Hepatocyte (in vitro differentiated cells): Measurements from ENCODE around the gene STX7. TPM values are rescaled to one million over a fixed set of nuclear protein-coding genes. Genes with fewer than 3 reads are reported as not detected.

Source experiments
- DNase-seq: peaks from one replicate; pipeline ENCODE4 v3.0.0-alpha.2; 2016; ENCODE audit warnings: low spot score
- H2AFZ ChIP-seq: fragments of 200-600 bp; sonication (generic); 2 replicates; pipeline ENCODE4 v1.6.0; 2016; ENCODE audit warnings: antibody characterized with exemption, mild to moderate bottlenecking
- H3K27ac ChIP-seq: fragments of 200-600 bp; sonication (generic); 2 replicates; pipeline ENCODE4 v1.5.1; 2016; ENCODE audit warnings: mild to moderate bottlenecking
- H3K27me3 ChIP-seq: fragments of 200-600 bp; sonication (generic); 2 replicates; pipeline ENCODE4 v1.6.1; 2016
- H3K36me3 ChIP-seq: fragments of 200-600 bp; sonication (generic); replicated peaks from 2 replicates; pipeline ENCODE4 v1.5.1; 2016; ENCODE audit warnings: low read depth; ENCODE audit not compliant: insufficient read depth
- H3K4me1 ChIP-seq: fragments of 200-600 bp; sonication (generic); 2 replicates; pipeline ENCODE4 v1.5.1; 2016; ENCODE audit warnings: mild to moderate bottlenecking, moderate library complexity; ENCODE audit not compliant: insufficient read depth
- H3K4me2 ChIP-seq: fragments of 200-600 bp; sonication (generic); 2 replicates; pipeline ENCODE4 v1.6.0; 2016
- H3K4me3 ChIP-seq: fragments of 200-600 bp; sonication (generic); 2 replicates; pipeline ENCODE4 v1.5.1; 2016; ENCODE audit warnings: mild to moderate bottlenecking
- H3K79me2 ChIP-seq: fragments of 200-600 bp; sonication (generic); 2 replicates; pipeline ENCODE4 v1.6.0; 2017; ENCODE audit warnings: mild to moderate bottlenecking
- H3K9me2 ChIP-seq: fragments of 200-600 bp; sonication (generic); replicated peaks from 2 replicates; pipeline ENCODE4 v1.6.0; 2017; ENCODE audit warnings: mild to moderate bottlenecking; ENCODE audit not compliant: insufficient read depth
- H3K9me3 ChIP-seq: fragments of 200-600 bp; sonication (generic); 2 replicates; pipeline ENCODE4 v1.5.1; 2016; ENCODE audit warnings: low read depth, mild to moderate bottlenecking
- H4K20me1 ChIP-seq: fragments of 200-600 bp; sonication (generic); 2 replicates; pipeline ENCODE4 v1.6.0; 2016; ENCODE audit warnings: mild to moderate bottlenecking; ENCODE audit not compliant: insufficient read depth, poor library complexity, severe bottlenecking
- CTCF ChIP-seq: fragments of 200-600 bp; sonication (generic); IDR thresholded peaks from 2 replicates; pipeline ENCODE4 v1.5.1; 2016; ENCODE audit warnings: antibody characterized with exemption, mild to moderate bottlenecking; ENCODE audit not compliant: poor library complexity
- EZH2 ChIP-seq: fragments of 200-600 bp; sonication (generic); IDR thresholded peaks from 2 replicates; pipeline ENCODE4 v1.6.1; 2016; ENCODE audit warnings: antibody characterized with exemption, mild to moderate bottlenecking, borderline replicate concordance
- EZH2phosphoT487 ChIP-seq: fragments of 200-600 bp; sonication (generic); IDR thresholded peaks from one replicate; pipeline ENCODE4 v1.6.1; 2018; ENCODE audit warnings: antibody characterized with exemption, mild to moderate bottlenecking, low read depth, moderate library complexity; ENCODE audit not compliant: unreplicated experiment, severe bottlenecking
- whole genome bisulfite sequencing: methylation state at CpG from one replicate; pipeline ENCODE4 v1.1.6; 2016; ENCODE audit warnings: low lambda C conversion rate; ENCODE audit errors: missing lambda C conversion rate; 5-methylcytosine and 5-hydroxymethylcytosine counted together
- polyA plus RNA-seq: library from polyadenylated mRNA; unstranded; fragments of >200 nt; fragmentation: Nextera tagmentation; extraction: Ambion mirVana; gene quantifications from 2 replicates; pipeline ENCODE4 v1.2.1, GENCODE V29; 2016
- total RNA-seq: library from RNA; depleted of rRNA; stranded (reverse); fragments of >200 nt; gene quantifications from 2 replicates; pipeline ENCODE4 v1.2.3, GENCODE V29; 2014

Gene STX7
- total and polyA plus RNA-seq, 2 experiments from 2014 or later = 38.4 to 39.3 TPM

GRCh38 chr6:132446855-132447241 is 66.1 kb downstream of the STX7 start:
- no peaks in the 10 kb centered on the region for H3K36me3 ChIP-seq
- no peak overlapping the region for H2AFZ ChIP-seq
- DNase-seq = no peak
- H3K4me3 ChIP-seq = no peak overlapping the region
- no peaks in the 10 kb centered on the region for H3K79me2 ChIP-seq
- WGBS = 97% methylated on average over 5 of the region's 5 CpGs
- no peak overlapping the region for H3K4me2 ChIP-seq
- H4K20me1 ChIP-seq = no peaks in the 10 kb centered on the region
- no peaks in the 10 kb centered on the region for H3K9me2 ChIP-seq
- no peak overlapping the region for H3K27ac ChIP-seq
- TF ChIP-seq CTCF = no peak
- no peak for TF ChIP-seq EZH2phosphoT487
- TF ChIP-seq EZH2 = no peak
- H3K4me1 ChIP-seq = no peaks in the 10 kb centered on the region
- H3K9me3 ChIP-seq = peaks cover 6% of the 10 kb centered on the region
- H3K27me3 ChIP-seq = no peaks in the 10 kb centered on the region

GRCh38 chr6:132446141-132446854 is 66.6 kb downstream of the STX7 start:
- WGBS = 87% methylated on average over 4 of the region's 4 CpGs
- H3K27ac ChIP-seq = no peak overlapping the region
- no peak overlapping the region for H3K4me2 ChIP-seq

GRCh38 chr6:132445201-132445951 is 67.5 kb downstream of the STX7 start:
- no peak for TF ChIP-seq EZH2phosphoT487
- TF ChIP-seq EZH2 = no peak
- no peak for TF ChIP-seq CTCF
- Histone ChIP-seq H4K20me1 (no peaks in the 10 kb centered on the region), H2AFZ (no peak overlapping the region), H3K4me3 (no peak overlapping the region), H3K4me1 (no peaks in the 10 kb centered on the region), H3K79me2 (no peaks in the 10 kb centered on the region), H3K9me3 (peaks cover 6% of the 10 kb centered on the region), H3K36me3 (no peaks in the 10 kb centered on the region), H3K9me2 (no peaks in the 10 kb centered on the region), H3K27me3 (no peaks in the 10 kb centered on the region), H3K27ac (no peak overlapping the region), H3K4me2 (no peak overlapping the region)
- DNase-seq = no peak
- 81% methylated on average over 3 of the region's 3 CpGs for WGBS

More at GRCh38 chr6:132446141-132446854, 66.6 kb downstream of the STX7 start:
- Histone ChIP-seq H2AFZ (no peak overlapping the region), H3K27me3 (no peaks in the 10 kb centered on the region), H3K9me3 (peaks cover 6% of the 10 kb centered on the region), H3K36me3 (no peaks in the 10 kb centered on the region), H4K20me1 (no peaks in the 10 kb centered on the region), H3K9me2 (no peaks in the 10 kb centered on the region), H3K4me3 (no peak overlapping the region), H3K79me2 (no peaks in the 10 kb centered on the region), H3K4me1 (no peaks in the 10 kb centered on the region)
- DNase-seq = no peak
- TF ChIP-seq EZH2phosphoT487 = no peak

GRCh38 chr6:132443206-132443605 is 69.7 kb downstream of the STX7 start:
- Histone ChIP-seq H3K79me2 (no peaks in the 10 kb centered on the region), H3K4me3 (no peak overlapping the region), H3K4me2 (no peak overlapping the region), H3K4me1 (no peaks in the 10 kb centered on the region), H3K27me3 (no peaks in the 10 kb centered on the region), H2AFZ (no peak overlapping the region), H3K36me3 (no peaks in the 10 kb centered on the region), H3K9me3 (peaks cover 6% of the 10 kb centered on the region), H3K9me2 (no peaks in the 10 kb centered on the region), H3K27ac (no peak overlapping the region), H4K20me1 (no peaks in the 10 kb centered on the region)
- DNase-seq = no peak
- TF ChIP-seq CTCF (no peak), EZH2phosphoT487 (no peak), EZH2 (no peak)
